MCF 10A (cell line): Measurements from ENCODE around the gene PTPRG. TPM values are rescaled to one million over a fixed set of nuclear protein-coding genes. Genes with fewer than 3 reads are reported as not detected.

ENCODE experiments used
- BruUV-seq: library from RNA; stranded (reverse); fragments of 400-500 nt; replicated peaks from 2 replicates; lab custom pipeline; 2021; lab: Mats Ljungman, UMichigan
- CTCF ChIA-PET: fragments of 300-600 bp; sonication (Branson Sonifier 250); formaldehyde crosslinking; extraction: SDS; loops from one replicate; lab custom pipeline; 2021; ENCODE audit warnings: antibody characterized with exemption, inconsistent platforms; lab: Yijun Ruan, JAX
- POLR2A ChIA-PET: fragments of 300-600, 350-650 bp; sonication (Branson Sonifier 250); formaldehyde crosslinking; extraction: SDS; loops from one replicate; lab custom pipeline; 2020; ENCODE audit warnings: antibody characterized with exemption, inconsistent platforms; lab: Yijun Ruan, JAX
- DNase-seq: peaks from one replicate; pipeline ENCODE4 v3.0.0-alpha.2; 2018; ENCODE audit not compliant: unreplicated experiment
- H3K27ac Mint-ChIP-seq: one replicate; pipeline ENCODE4 v1.8.0; 2022; ENCODE audit warnings: mild to moderate bottlenecking, low read depth, mixed read lengths; ENCODE audit not compliant: unreplicated experiment
- H3K27me3 Mint-ChIP-seq: one replicate; pipeline ENCODE4 v1.8.0; 2022; ENCODE audit warnings: mixed read lengths; ENCODE audit not compliant: insufficient read depth, unreplicated experiment
- H3K36me3 Mint-ChIP-seq: one replicate; pipeline ENCODE4 v1.8.0; 2022; ENCODE audit warnings: mild to moderate bottlenecking, moderate library complexity, mixed read lengths; ENCODE audit not compliant: insufficient read depth, unreplicated experiment
- H3K4me1 Mint-ChIP-seq: one replicate; pipeline ENCODE4 v1.8.0; 2022; ENCODE audit warnings: mixed read lengths; ENCODE audit not compliant: insufficient read depth, unreplicated experiment
- H3K4me3 Mint-ChIP-seq: one replicate; pipeline ENCODE4 v1.8.0; 2022; ENCODE audit warnings: mild to moderate bottlenecking, moderate library complexity, mixed read lengths; ENCODE audit not compliant: unreplicated experiment
- H3K9me3 Mint-ChIP-seq: one replicate; pipeline ENCODE4 v1.8.0; 2022; ENCODE audit warnings: mixed read lengths; ENCODE audit not compliant: unreplicated experiment
- intact Hi-C: fragments of 100-400 bp; cut with micrococcal nuclease; formaldehyde crosslinking; loops from 2 replicates; pipeline ENCODE4 v1.14.1; 2022
- total RNA-seq: library from RNA; stranded (reverse); gene quantifications from 2 replicates; pipeline ENCODE4 v1.2.3, GENCODE V29; 2022
- TF ChIP-seq, protein P1 (sequence below): fragments of 200-600 bp; IDR thresholded peaks from one replicate; pipeline ENCODE4 v1.8.0; 2022; ENCODE audit warnings: antibody characterized with exemption, mild to moderate bottlenecking; ENCODE audit not compliant: unreplicated experiment

The PTPRG gene
- total RNA-seq, 1 experiment from 2014 or later, result 54.5 TPM

GRCh38 chr3:61719278-61719977 lies 158.1 kb downstream of the PTPRG start:
- TF ChIP-seq, protein P1, sequence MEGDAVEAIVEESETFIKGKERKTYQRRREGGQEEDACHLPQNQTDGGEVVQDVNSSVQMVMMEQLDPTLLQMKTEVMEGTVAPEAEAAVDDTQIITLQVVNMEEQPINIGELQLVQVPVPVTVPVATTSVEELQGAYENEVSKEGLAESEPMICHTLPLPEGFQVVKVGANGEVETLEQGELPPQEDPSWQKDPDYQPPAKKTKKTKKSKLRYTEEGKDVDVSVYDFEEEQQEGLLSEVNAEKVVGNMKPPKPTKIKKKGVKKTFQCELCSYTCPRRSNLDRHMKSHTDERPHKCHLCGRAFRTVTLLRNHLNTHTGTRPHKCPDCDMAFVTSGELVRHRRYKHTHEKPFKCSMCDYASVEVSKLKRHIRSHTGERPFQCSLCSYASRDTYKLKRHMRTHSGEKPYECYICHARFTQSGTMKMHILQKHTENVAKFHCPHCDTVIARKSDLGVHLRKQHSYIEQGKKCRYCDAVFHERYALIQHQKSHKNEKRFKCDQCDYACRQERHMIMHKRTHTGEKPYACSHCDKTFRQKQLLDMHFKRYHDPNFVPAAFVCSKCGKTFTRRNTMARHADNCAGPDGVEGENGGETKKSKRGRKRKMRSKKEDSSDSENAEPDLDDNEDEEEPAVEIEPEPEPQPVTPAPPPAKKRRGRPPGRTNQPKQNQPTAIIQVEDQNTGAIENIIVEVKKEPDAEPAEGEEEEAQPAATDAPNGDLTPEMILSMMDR, result no peak
- BruUV-seq, result no TSS peak
- Mint-ChIP-seq H3K9me3 (no peaks in the 10 kb centered on the region), H3K4me3 (no peak overlapping the region), H3K27me3 (no peaks in the 10 kb centered on the region), H3K4me1 (peaks cover 6% of the 10 kb centered on the region), H3K27ac (no peak overlapping the region), H3K36me3 (peaks cover 10% of the 10 kb centered on the region)
- POLR2A ChIA-PET, result no interaction called here
- DNase-seq, result no peak
- intact Hi-C loops, result no loop called here
- CTCF ChIA-PET, result no interaction called here

GRCh38 chr3:61723038-61723437 lies 161.7 kb downstream of the PTPRG start:
- Mint-ChIP-seq H3K27ac (no peak overlapping the region), H3K9me3 (no peaks in the 10 kb centered on the region), H3K27me3 (no peaks in the 10 kb centered on the region), H3K4me1 (peaks cover 15% of the 10 kb centered on the region), H3K4me3 (no peak overlapping the region), H3K36me3 (peaks cover 12% of the 10 kb centered on the region)
- no peak for DNase-seq
- TF ChIP-seq, protein P1, result no peak
- BruUV-seq, result no TSS peak
- intact Hi-C loops, result loop anchor here (10.0 kb wide), 1 partner anchor 888 kb away; no protein-coding TSS in a partner anchor
- CTCF ChIA-PET, result no interaction called here
- POLR2A ChIA-PET, result no interaction called here

- no peaks in the 10 kb centered on the region for H3K9me3 Mint-ChIP-seq
- peaks cover 15% of the 10 kb centered on the region for H3K4me1 Mint-ChIP-seq
- no peak overlapping the region for H3K27ac Mint-ChIP-seq
- BruUV-seq, result no TSS peak
- POLR2A ChIA-PET, result no interaction called here
- no peak overlapping the region for H3K4me3 Mint-ChIP-seq
- intact Hi-C loops, result loop anchor here (10.0 kb wide), 1 partner anchor 889 kb away; no protein-coding TSS in a partner anchor
- H3K27me3 Mint-ChIP-seq, result no peaks in the 10 kb centered on the region
- H3K36me3 Mint-ChIP-seq, result peaks cover 15% of the 10 kb centered on the region
- TF ChIP-seq, protein P1, result no peak
- CTCF ChIA-PET, result no interaction called here
- no peak for DNase-seq
These were observed 162.8 kb downstream of the PTPRG start for GRCh38 chr3:61724183-61724582.

- Mint-ChIP-seq H3K9me3 (no peaks in the 10 kb centered on the region), H3K36me3 (peaks cover 15% of the 10 kb centered on the region), H3K27me3 (no peaks in the 10 kb centered on the region), H3K4me3 (no peak overlapping the region), H3K4me1 (peaks cover 15% of the 10 kb centered on the region), H3K27ac (no peak overlapping the region)
- no TSS peak for BruUV-seq
- DNase-seq, result no peak
- ChIA-PET CTCF (no interaction called here), POLR2A (no interaction called here)
- TF ChIP-seq, protein P1, result no peak
- intact Hi-C loops, result loop anchor here (10.0 kb wide), 1 partner anchor 890 kb away; no protein-coding TSS in a partner anchor
These were observed 163.4 kb downstream of the PTPRG start for GRCh38 chr3:61724801-61725200.
